COLO829 (cell line): ENCODE results near the gene KRT80.

ENCODE experiments used
- DNase-seq: peaks from one replicate; pipeline ENCODE4 v3.0.0; 2012; ENCODE audit warnings: low spot score

KRT80 gene

GRCh38 chr12:52210925-52211650 is 19.3 kb upstream of the KRT80 start:
- DNase-seq: no peak

GRCh38 chr12:52210186-52210924 is 18.5 kb upstream of the KRT80 start:
- no peak for DNase-seq

GRCh38 chr12:52209321-52209720 is 17.5 kb upstream of the KRT80 start:
- DNase-seq: no peak

- no peak for DNase-seq
Observed at GRCh38 chr12:52208424-52209165, 16.8 kb upstream of the KRT80 start.

- DNase-seq: no peak
Observed at GRCh38 chr12:52207895-52208294, 16.1 kb upstream of the KRT80 start.

GRCh38 chr12:52207106-52207505 is 15.3 kb upstream of the KRT80 start:
- no peak for DNase-seq

- DNase-seq: no peak
Observed at GRCh38 chr12:52206304-52207040, 14.7 kb upstream of the KRT80 start.

- no peak for DNase-seq
Observed at GRCh38 chr12:52205612-52206303, 13.9 kb upstream of the KRT80 start.

GRCh38 chr12:52204931-52205505 is 13.2 kb upstream of the KRT80 start:
- DNase-seq: no peak

GRCh38 chr12:52204095-52204930 is 12.5 kb upstream of the KRT80 start:
- DNase-seq: no peak

- peak; percentile 39 for DNase-seq
Observed at GRCh38 chr12:52203079-52203921, 11.5 kb upstream of the KRT80 start.

GRCh38 chr12:52202361-52203078 is 10.7 kb upstream of the KRT80 start:
- DNase-seq: no peak

- no peak for DNase-seq
Observed at GRCh38 chr12:52201451-52201839, 9.6 kb upstream of the KRT80 start.

- DNase-seq: no peak
Observed at GRCh38 chr12:52200781-52201450, 9.1 kb upstream of the KRT80 start.

- DNase-seq: no peak
Observed at GRCh38 chr12:52200086-52200780, 8.4 kb upstream of the KRT80 start.

- no peak for DNase-seq
Observed at GRCh38 chr12:52199294-52199919, 7.6 kb upstream of the KRT80 start.
